HL-60 (cell line): ENCODE results near the gene ECEL1.

Experiments
- DNase-seq, 2 experiments: peaks; one replicate each; pipeline ENCODE4 v3.0.0-alpha.2; 2010 to 2020; ENCODE audit warnings: low read depth in 1 of 2, low spot score in 1 of 2
- H3K27ac ChIP-seq: fragments of 250-450 bp; sonication (Bioruptor Pico); replicated peaks from 2 replicates; pipeline ENCODE4 v1.5.1; 2020; ENCODE audit warnings: mild to moderate bottlenecking, moderate library complexity
- H3K27me3 ChIP-seq: fragments of 250-450 bp; sonication (Bioruptor Pico); 2 replicates; pipeline ENCODE4 v1.5.1; 2021; ENCODE audit warnings: mild to moderate bottlenecking, moderate library complexity; ENCODE audit not compliant: insufficient read depth, poor library complexity, severe bottlenecking
- H3K4me3 ChIP-seq: replicated peaks from 2 replicates; pipeline ENCODE4 v1.5.1; 2011; ENCODE audit warnings: mild to moderate bottlenecking, control low read depth, low read length; ENCODE audit not compliant: insufficient read depth
- CTCF ChIP-seq: IDR thresholded peaks from one replicate; pipeline ENCODE4 v1.5.1; 2011; ENCODE audit warnings: low read length, control low read depth, inconsistent platforms; ENCODE audit not compliant: insufficient read depth
- GABPA ChIP-seq: IDR thresholded peaks from 2 replicates; pipeline ENCODE4 v1.6.1; 2012; ENCODE audit warnings: low read depth
- POLR2AphosphoS5 ChIP-seq: IDR thresholded peaks from 2 replicates; pipeline ENCODE4 v1.6.1; 2012; ENCODE audit warnings: low read depth
- REST ChIP-seq: IDR thresholded peaks from 2 replicates; pipeline ENCODE4 v1.6.1; 2012; ENCODE audit warnings: low read depth; ENCODE audit not compliant: insufficient replicate concordance
- SPI1 ChIP-seq: IDR thresholded peaks from 2 replicates; pipeline ENCODE4 v1.6.1; 2012; ENCODE audit warnings: low read depth, mild to moderate bottlenecking, borderline replicate concordance

ECEL1 gene

GRCh38 chr2:232477751-232478510, 9.7 kb downstream of the ECEL1 start:
- peaks cover 3% of the 10 kb centered on the region for H3K27me3 ChIP-seq

GRCh38 chr2:232476791-232477190, 10.8 kb downstream of the ECEL1 start:
- no peak overlapping the region for H3K27ac ChIP-seq
- peaks cover 7% of the 10 kb centered on the region for H3K27me3 ChIP-seq
- no peak overlapping the region for H3K4me3 ChIP-seq
- DNase-seq: no peak
- TF ChIP-seq CTCF (no peak), POLR2AphosphoS5 (no peak), SPI1 (no peak), REST (no peak), GABPA (no peak)

More at GRCh38 chr2:232477751-232478510, 9.7 kb downstream of the ECEL1 start:
- no peak for DNase-seq
- TF ChIP-seq GABPA (no peak), POLR2AphosphoS5 (no peak), REST (no peak), CTCF (no peak), SPI1 (no peak)
- Histone ChIP-seq H3K4me3 (no peak overlapping the region), H3K27ac (no peak overlapping the region)

- Histone ChIP-seq H3K27ac (no peak overlapping the region), H3K4me3 (no peak overlapping the region), H3K27me3 (peaks cover 7% of the 10 kb centered on the region)
- DNase-seq: no peak
- TF ChIP-seq REST: no peak
- no peak for TF ChIP-seq POLR2AphosphoS5
- TF ChIP-seq CTCF: no peak
- no peak for TF ChIP-seq GABPA
- TF ChIP-seq SPI1: no peak
Measured at GRCh38 chr2:232476045-232476444, 11.6 kb downstream of the ECEL1 start.
